Breast epithelium (tissue), 4 donors: ENCODE measurements around the gene F10. TPM values are rescaled to one million over a fixed set of nuclear protein-coding genes. Genes with fewer than 3 reads are reported as not detected.

Source experiments
- DNase-seq, 2 donors: peaks; one replicate each; pipeline ENCODE4 v3.0.0-alpha.2; 2019; ENCODE audit warnings: low spot score in 2 of 2
- H3K27ac ChIP-seq, 2 donors: fragments of 200-600 bp; sonication (generic) in 1 of 2; one replicate each; pipeline ENCODE4 v1.5.1; 2016 to 2019; ENCODE audit warnings: mild to moderate bottlenecking in 1 of 2
- H3K27me3 ChIP-seq, 2 donors: fragments of 200-600 bp; sonication (generic) in 1 of 2; one replicate each; pipeline versions ENCODE4 v1.5.1 to v1.6.0; 2017 to 2019; ENCODE audit warnings: control low read depth in 1 of 2, mild to moderate bottlenecking in 1 of 2
- H3K36me3 ChIP-seq: fragments of 200-600 bp; one replicate; pipeline ENCODE4 v1.5.1; 2019
- H3K4me1 ChIP-seq, 2 donors: fragments of 200-600 bp; sonication (generic); one replicate each; pipeline ENCODE4 v1.5.1; 2016 to 2019; ENCODE audit warnings: control low read depth in 1 of 2
- H3K4me3 ChIP-seq, 3 donors: fragments of 200-600 bp; sonication (generic); 1 replicate in 2 of 3; 2 replicates in 1 of 3; pipeline ENCODE4 v1.5.1; 2016 to 2019; ENCODE audit warnings: mild to moderate bottlenecking in 3 of 3, moderate library complexity in 2 of 3
- H3K9me3 ChIP-seq, 2 donors: fragments of 200-600 bp; sonication (generic) in 1 of 2; one replicate each; pipeline ENCODE4 v1.5.1; 2016 to 2019; ENCODE audit warnings: control low read depth in 1 of 2
- POLR2A ChIP-seq: fragments of 450-650 bp; IDR thresholded peaks from one replicate; pipeline ENCODE4 v1.6.1; 2016; ENCODE audit warnings: antibody characterized with exemption, mild to moderate bottlenecking, moderate library complexity
- POLR2AphosphoS5 ChIP-seq, 3 donors: sonication (generic); formaldehyde crosslinking; IDR thresholded peaks; one replicate each; pipeline ENCODE4 v1.6.1; 2017; ENCODE audit warnings: antibody characterized with exemption in 3 of 3
- intact Hi-C: fragments of 100-400 bp; cut with DNase I; formaldehyde crosslinking; loops from one replicate; pipeline ENCODE4 v1.15.1; 2023; ENCODE audit warnings: low total_unique reads
- total RNA-seq, 3 donors: library from RNA; depleted of rRNA; stranded (reverse); fragments of >200 nt; gene quantifications; one replicate each; pipeline ENCODE4 v1.1.0, GENCODE V29; 2016
- TF ChIP-seq, protein P1 (sequence below), 3 donors: fragments of 450-650 bp; IDR thresholded peaks; one replicate each; pipeline ENCODE4 v1.5.1; 2016 to 2017; ENCODE audit warnings: antibody characterized with exemption in 3 of 3, mild to moderate bottlenecking in 3 of 3, moderate library complexity in 3 of 3

F10 gene
- total RNA-seq, 3 donors from 2014 or later, result 5.1 to 63.2 (median 8.2) TPM

- no peaks in the 10 kb centered on the region for H3K4me1 ChIP-seq
- no peak for DNase-seq
- H3K27ac ChIP-seq, result no peak overlapping the region
- no peaks in the 10 kb centered on the region for H3K27me3 ChIP-seq
- no peaks in the 10 kb centered on the region for H3K36me3 ChIP-seq
- no peaks in the 10 kb centered on the region for H3K9me3 ChIP-seq
- H3K4me3 ChIP-seq, result no peak overlapping the region
- intact Hi-C loops, result no loop called here
- TF ChIP-seq, protein P1, sequence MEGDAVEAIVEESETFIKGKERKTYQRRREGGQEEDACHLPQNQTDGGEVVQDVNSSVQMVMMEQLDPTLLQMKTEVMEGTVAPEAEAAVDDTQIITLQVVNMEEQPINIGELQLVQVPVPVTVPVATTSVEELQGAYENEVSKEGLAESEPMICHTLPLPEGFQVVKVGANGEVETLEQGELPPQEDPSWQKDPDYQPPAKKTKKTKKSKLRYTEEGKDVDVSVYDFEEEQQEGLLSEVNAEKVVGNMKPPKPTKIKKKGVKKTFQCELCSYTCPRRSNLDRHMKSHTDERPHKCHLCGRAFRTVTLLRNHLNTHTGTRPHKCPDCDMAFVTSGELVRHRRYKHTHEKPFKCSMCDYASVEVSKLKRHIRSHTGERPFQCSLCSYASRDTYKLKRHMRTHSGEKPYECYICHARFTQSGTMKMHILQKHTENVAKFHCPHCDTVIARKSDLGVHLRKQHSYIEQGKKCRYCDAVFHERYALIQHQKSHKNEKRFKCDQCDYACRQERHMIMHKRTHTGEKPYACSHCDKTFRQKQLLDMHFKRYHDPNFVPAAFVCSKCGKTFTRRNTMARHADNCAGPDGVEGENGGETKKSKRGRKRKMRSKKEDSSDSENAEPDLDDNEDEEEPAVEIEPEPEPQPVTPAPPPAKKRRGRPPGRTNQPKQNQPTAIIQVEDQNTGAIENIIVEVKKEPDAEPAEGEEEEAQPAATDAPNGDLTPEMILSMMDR (IDR thresholded peaks at IDR 0.05), result no peak
- no peak for TF ChIP-seq POLR2AphosphoS5 (IDR thresholded peaks at IDR 0.05)
- TF ChIP-seq POLR2A, result no peak
Observed at GRCh38 chr13:113196970-113197737, 74.6 kb downstream of the F10 start.

Other genes starting within 250 kb of the F10 start
- 10 to 100 TPM; 33.4 to 77.3 (median 38.6) TPM for gene MCF2L, start 153.6 kb upstream of the F10 start, total RNA-seq
- gene F7, start 17.0 kb upstream of the F10 start, total RNA-seq, result under 1 TPM; 0.15 to 0.48 (median 0.33) TPM
- not detected for gene PROZ, start 35.8 kb downstream of the F10 start, total RNA-seq
- gene PCID2, start 85.9 kb downstream of the F10 start, total RNA-seq, result 10 to 100 TPM; 50.2 to 79.2 (median 76.7) TPM
- 100 to 1,000 TPM; 108 to 145 (median 142) TPM for gene CUL4A, start 86.8 kb downstream of the F10 start, total RNA-seq
- 100 to 1,000 TPM in 1 of 3 donors, 10 to 100 TPM in 2; 96.7 to 167 (median 99.1) TPM for gene LAMP1, start 174.4 kb downstream of the F10 start, total RNA-seq
- gene GRTP1, start 241.3 kb downstream of the F10 start, total RNA-seq, result 10 to 100 TPM in 2 of 3 donors, 1 to 10 TPM in 1; 5.8 to 19.0 (median 14.0) TPM